Tibial nerve (tissue), 4 donors: ENCODE data around the gene CDK19.

Source experiments
- CTCF ChIP-seq, 5 experiments: fragments of 200-600 bp in 3 of 5; fragments of 450-650 bp in 2 of 5; sonication (generic) in 3 of 5; IDR thresholded peaks; one replicate each; pipeline ENCODE4 v1.5.1; 2016 to 2019; ENCODE audit warnings: antibody characterized with exemption in 5 of 5, mild to moderate bottlenecking in 3 of 5, moderate library complexity in 2 of 5
- EP300 ChIP-seq, 2 donors: sonication (generic); formaldehyde crosslinking; IDR thresholded peaks; one replicate each; pipeline ENCODE4 v1.6.1; 2017; ENCODE audit warnings: antibody characterized with exemption in 2 of 2, mild to moderate bottlenecking in 1 of 2
- POLR2A ChIP-seq, 2 donors: fragments of 450-650 bp; IDR thresholded peaks; one replicate each; pipeline ENCODE4 v1.6.1; 2017; ENCODE audit warnings: antibody characterized with exemption in 2 of 2, mild to moderate bottlenecking in 2 of 2, moderate library complexity in 2 of 2

GRCh38 chr6:110597761-110598160 lies 217.5 kb downstream of the CDK19 start:
- TF ChIP-seq CTCF (IDR thresholded peaks at IDR 0.05) = no peak
- no peak for TF ChIP-seq POLR2A (IDR thresholded peaks at IDR 0.05)
- TF ChIP-seq EP300 (IDR thresholded peaks at IDR 0.05) = no peak
